T-helper 2 cell treated with Interferon-gamma antibody and Interleukin-4, amounts not matched to agents 100 ng/mL and 5 ng/mL, for 36 hours (primary cell): ENCODE data around the gene SLC13A3. TPM values are rescaled to one million over a fixed set of nuclear protein-coding genes. Genes with fewer than 3 reads are reported as not detected.

Experiments used
- intact Hi-C: fragments of 100-400 bp; cut with micrococcal nuclease; formaldehyde crosslinking; loops from one replicate; pipeline ENCODE4 v1.15.1; 2023
- total RNA-seq: library from RNA; stranded (reverse); gene quantifications from 2 replicates; pipeline ENCODE4 v1.2.3, GENCODE V29; 2022

The SLC13A3 gene
- total RNA-seq, 1 donor from 2014 or later, result not detected

GRCh38 chr20:46657137-46657536 lies 5.9 kb upstream of the SLC13A3 start:
- intact Hi-C loops, result no loop called here

- intact Hi-C loops, result no loop called here
Measured at GRCh38 chr20:46652699-46653098, 1.4 kb upstream of the SLC13A3 start.

GRCh38 chr20:46650575-46651090 lies 626 bp downstream of the SLC13A3 start:
- intact Hi-C loops, result no loop called here

GRCh38 chr20:46649965-46650542 lies 1.2 kb downstream of the SLC13A3 start:
- intact Hi-C loops, result no loop called here

- intact Hi-C loops, result no loop called here
Measured at GRCh38 chr20:46649650-46649949, 1.7 kb downstream of the SLC13A3 start.

- intact Hi-C loops, result no loop called here
Measured at GRCh38 chr20:46648903-46649649, 2.2 kb downstream of the SLC13A3 start.

GRCh38 chr20:46647469-46647868 lies 3.8 kb downstream of the SLC13A3 start:
- intact Hi-C loops, result no loop called here

GRCh38 chr20:46646659-46647380 lies 4.4 kb downstream of the SLC13A3 start:
- intact Hi-C loops, result no loop called here

GRCh38 chr20:46646122-46646521 lies 5.1 kb downstream of the SLC13A3 start:
- intact Hi-C loops, result no loop called here

- intact Hi-C loops, result no loop called here
Measured at GRCh38 chr20:46644733-46645132, 6.5 kb downstream of the SLC13A3 start.

GRCh38 chr20:46644160-46644559 lies 7.1 kb downstream of the SLC13A3 start:
- intact Hi-C loops, result no loop called here

GRCh38 chr20:46642969-46643343 lies 8.3 kb downstream of the SLC13A3 start:
- intact Hi-C loops, result no loop called here

GRCh38 chr20:46642265-46642968 lies 8.8 kb downstream of the SLC13A3 start:
- intact Hi-C loops, result no loop called here

GRCh38 chr20:46641424-46641823 lies 9.8 kb downstream of the SLC13A3 start:
- intact Hi-C loops, result no loop called here

GRCh38 chr20:46640536-46641311 lies 10.5 kb downstream of the SLC13A3 start:
- intact Hi-C loops, result no loop called here

- intact Hi-C loops, result no loop called here
Measured at GRCh38 chr20:46640044-46640443, 11.2 kb downstream of the SLC13A3 start.

- intact Hi-C loops, result no loop called here
Measured at GRCh38 chr20:46639587-46639986, 11.7 kb downstream of the SLC13A3 start.

GRCh38 chr20:46638898-46639274 lies 12.4 kb downstream of the SLC13A3 start:
- intact Hi-C loops, result no loop called here

- intact Hi-C loops, result no loop called here
Measured at GRCh38 chr20:46638134-46638897, 12.9 kb downstream of the SLC13A3 start.

GRCh38 chr20:46637427-46638133 lies 13.7 kb downstream of the SLC13A3 start:
- intact Hi-C loops, result no loop called here
